GM19023 (cell line): ENCODE results near the gene GGA3.
"Not testable (repeated sequence)": the region's sequence is repeated elsewhere in the genome, so short reads cannot be mapped to it uniquely, and the experiment has no call there.

ENCODE experiments used
- ATAC-seq: cut with Tn5 transposase; IDR thresholded peaks from one replicate; pipeline ENCODE4 v1.9.1; 2021; ENCODE audit warnings: mild to moderate bottlenecking, moderate library complexity; ENCODE audit not compliant: unreplicated experiment

GGA3 gene, protein sequence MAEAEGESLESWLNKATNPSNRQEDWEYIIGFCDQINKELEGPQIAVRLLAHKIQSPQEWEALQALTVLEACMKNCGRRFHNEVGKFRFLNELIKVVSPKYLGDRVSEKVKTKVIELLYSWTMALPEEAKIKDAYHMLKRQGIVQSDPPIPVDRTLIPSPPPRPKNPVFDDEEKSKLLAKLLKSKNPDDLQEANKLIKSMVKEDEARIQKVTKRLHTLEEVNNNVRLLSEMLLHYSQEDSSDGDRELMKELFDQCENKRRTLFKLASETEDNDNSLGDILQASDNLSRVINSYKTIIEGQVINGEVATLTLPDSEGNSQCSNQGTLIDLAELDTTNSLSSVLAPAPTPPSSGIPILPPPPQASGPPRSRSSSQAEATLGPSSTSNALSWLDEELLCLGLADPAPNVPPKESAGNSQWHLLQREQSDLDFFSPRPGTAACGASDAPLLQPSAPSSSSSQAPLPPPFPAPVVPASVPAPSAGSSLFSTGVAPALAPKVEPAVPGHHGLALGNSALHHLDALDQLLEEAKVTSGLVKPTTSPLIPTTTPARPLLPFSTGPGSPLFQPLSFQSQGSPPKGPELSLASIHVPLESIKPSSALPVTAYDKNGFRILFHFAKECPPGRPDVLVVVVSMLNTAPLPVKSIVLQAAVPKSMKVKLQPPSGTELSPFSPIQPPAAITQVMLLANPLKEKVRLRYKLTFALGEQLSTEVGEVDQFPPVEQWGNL

DNA sequence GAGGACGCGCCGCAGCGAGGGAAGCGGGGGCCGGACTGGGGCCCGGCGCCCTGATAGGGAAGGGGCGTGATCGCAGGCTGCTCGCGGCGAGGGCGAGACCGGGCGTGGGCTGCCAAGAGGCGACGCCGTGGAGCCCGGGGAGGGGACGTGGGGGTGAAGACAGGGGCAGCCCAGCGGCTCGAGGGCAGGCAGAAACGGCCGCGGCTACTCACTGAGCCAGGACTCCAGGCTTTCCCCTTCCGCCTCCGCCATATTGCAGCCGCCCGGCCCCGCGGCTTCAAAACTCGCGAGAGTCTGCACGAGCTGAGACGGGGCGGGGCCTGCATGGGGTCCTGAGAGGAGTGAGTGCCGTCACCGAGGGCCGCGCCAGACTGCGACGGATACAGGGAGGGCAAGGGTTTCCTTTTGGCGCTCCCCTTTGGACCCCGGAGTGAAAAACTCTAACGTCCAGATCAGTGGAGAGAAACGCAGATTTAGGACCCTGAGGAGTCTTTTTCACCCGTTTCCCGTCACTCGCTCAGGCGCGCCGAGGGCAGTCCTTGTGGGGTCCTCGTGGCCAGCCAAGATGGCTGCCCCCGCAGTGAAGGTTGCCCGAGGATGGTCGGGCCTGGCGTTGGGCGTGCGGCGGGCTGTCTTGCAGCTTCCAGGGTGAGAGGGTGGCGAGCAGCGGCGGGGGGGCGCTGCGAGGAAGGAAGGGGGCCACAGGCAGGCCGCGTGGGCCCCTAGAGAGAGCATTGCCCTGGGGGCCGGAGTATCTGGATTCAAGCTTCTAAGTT, at the start of gene GGA3, which contains the start of gene MRPS7:
GGA3 (minus strand) TSS at position 271 of the 776 bp plus-strand sequence; CDS start at position 252, 19 bp downstream.
MRPS7 (plus strand) TSS at position 544 of the 776 bp plus-strand sequence; CDS start at position 566, 22 bp downstream.
- ATAC-seq, result peak; percentile 92

DNA sequence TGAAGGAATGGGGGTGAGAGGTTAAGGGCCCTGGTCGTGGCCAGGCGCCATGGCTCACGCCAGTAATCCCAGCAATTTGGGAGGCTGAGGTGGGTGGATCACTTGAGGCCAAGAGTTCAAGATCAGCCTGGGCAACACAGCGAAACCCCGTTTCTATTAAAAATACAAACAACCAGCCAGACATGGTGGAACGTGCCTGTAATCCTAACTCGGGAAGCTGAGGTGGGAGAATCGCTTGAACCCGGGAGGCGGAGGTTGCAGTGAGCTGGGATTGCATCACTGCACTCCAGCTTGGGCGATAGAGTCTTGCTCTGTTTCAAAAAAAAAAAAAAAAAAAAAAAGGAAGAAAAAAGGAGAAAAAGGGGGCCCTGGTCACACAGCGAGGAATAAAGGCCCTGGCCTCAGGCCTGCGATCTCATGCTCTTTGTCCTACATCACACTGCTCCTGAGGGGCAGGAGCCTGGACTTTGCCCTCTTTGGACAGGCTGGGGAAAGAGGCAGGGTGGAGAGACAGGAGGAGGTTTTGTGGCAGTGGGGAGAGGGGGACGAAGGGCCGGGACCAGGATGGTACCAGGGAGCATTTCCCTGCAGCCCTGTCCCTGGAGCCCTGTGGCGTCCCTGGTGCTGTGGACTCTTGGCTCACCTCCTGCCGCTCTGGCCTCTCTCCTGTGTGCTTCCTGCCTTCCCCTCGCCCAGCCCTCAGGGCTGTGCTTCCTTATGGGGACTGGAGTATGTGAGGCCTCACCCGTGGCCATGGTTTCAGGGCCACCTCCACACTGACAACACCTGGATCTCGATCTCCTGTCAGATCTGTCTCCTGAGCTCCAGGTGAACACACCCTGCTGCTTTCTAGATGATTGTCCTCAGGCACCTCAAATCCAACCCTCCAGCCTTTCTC, 47.6 kb upstream of the GGA3 start:
- ATAC-seq, result no peak

DNA sequence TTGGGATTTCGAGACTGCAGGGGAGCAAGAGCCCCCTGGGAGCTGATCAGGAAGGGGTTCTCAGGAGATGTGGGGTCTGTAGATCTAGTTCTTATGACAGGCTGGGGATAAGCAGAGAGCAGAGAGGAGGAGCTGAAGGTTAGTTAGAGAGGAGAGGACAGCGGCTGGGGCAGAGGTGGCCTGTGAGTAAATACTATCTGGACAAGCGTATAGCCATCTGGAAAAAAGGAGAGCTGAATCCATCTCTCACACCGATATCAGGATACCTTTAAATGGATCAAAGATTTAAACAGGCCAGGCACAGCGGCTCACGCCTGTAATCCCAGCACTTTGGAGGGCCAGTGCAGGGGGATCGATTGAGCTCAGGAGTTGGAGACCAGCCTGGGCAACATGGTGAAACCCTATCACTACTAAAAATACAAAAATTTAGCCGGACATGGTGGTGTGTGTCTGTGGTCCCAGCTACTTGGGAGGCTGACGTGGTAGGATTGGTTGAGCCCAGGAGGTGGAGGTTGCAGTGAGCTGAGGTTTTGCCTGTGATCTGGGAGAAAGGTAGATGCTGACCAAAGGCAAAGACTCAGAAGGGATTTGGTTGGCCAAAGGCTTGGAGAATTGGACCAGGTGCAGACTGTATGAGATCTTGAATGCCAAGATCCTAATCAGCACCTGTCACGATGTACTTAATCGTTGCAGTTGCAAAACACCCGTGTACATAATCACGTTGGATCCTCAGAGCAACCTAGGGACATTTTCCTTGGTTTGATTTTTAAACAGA, 46.7 kb upstream of the GGA3 start:
- no peak for ATAC-seq

DNA sequence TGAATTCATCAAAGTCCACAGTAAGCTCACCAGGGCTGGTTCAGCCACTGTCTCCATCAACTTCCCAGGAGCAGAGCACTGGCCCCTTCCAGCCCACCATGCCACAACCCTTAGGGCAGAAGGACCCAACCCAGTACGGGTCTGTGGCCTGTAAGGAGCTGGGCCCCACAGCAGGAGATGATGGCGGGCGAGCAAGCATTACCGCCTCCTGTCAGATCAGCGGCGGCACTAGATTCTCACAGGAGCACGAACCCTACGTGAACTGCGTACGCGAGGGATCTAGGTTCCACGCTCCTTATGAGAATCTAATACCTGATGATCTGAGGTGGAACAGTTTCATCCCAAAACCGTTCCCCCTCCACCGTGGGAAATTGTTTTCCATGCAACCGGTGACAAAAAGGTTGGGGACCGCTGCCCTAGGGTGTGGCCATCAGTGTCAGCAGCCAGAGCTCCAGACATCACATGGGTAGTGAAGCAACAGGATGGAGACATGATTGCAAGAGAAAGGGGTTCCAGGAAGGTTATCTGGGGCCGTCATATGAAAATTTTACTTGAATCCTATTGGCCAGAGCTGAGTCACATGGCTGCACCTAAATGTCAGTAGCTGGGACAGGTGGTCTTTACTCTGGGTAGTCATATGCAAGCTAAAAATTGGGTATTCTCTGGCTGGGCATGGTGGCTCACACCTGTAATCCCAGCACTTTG, 40.2 kb upstream of the GGA3 start:
- no peak for ATAC-seq

DNA sequence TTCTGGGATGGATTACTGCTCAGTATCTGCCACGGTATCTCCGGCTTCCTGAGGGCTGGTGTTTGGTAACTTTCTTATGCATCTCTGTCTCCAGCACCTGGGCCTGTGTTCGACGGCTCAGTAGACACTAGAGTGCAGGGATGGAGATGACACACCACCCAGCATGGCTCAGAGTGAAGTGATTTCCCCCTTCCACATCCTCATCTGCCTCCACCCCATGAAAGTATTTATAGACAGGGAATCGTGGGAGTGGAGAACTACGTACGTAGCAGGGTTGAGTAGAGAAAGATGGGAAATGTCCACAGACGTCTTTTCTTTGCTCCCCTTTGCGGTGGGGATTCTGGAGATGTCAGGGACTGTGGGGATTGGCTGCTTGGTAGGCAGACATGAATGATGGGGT, 39.6 kb upstream of the GGA3 start:
- ATAC-seq, result no peak

DNA sequence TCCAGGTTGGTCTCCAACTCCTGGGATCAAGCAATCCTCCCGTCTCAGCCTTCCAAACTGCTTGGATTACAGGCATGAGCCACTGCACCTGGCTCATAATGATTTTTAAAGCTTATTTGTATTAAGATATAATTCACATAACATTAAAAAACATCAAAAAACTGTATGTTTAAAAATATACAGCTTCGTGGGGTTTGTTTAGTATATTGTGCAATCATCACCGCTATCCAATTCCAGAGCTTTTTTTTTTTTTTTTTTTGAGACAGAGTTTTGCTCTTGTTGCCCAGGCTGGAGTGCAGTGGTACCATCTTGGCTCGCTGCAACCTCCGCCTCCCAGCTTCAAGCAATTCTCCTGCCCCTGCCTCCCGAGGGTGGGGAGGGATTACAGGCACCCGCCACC, 38.9 kb upstream of the GGA3 start:
- ATAC-seq, result no peak

DNA sequence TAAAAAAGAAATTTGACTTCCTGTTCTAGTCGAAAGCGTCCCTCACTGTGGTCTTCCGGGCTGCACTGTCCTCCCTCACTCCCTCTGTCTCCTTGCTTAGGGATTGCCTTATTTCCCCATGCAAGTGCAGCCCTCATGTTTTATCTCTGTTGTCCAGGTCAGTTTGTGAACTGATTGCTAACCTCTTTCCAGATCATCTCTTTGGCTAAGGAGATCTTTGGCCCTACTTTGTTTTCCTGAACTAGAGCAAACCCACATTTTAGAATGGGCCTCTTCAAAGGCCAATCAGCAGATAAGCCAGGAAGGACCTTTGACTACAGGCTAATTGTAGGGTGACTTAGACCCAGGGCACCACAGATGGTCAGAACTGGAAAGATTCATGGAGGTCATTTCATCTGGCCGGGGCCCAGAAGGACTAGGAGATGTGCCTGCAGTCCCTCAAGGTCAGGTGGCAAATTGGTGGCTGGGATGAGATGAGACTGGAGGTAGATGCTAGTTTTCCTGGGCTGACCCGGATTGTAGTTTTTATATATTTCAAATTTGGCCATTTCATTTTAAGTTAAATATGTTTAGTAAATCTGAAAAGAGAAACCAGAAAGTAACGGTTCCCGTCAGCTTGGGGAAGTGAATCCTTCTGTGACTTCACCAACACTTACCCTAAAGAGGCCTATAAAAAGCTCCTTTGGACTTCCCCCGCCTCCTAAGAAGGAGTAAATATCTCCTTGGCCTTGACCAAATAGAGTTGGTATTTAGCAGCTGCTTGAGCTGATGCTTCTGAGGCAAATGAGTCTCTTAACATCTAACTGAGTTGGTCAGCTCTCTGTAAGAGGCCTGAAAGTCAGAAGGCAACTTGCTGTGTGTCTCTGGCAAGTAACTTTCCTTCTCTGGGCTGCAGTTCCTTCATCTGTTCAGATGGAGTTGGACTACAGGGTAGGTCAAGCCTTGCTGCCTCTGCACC, 34.1 kb upstream of the GGA3 start:
- ATAC-seq, result peak; percentile 62

DNA sequence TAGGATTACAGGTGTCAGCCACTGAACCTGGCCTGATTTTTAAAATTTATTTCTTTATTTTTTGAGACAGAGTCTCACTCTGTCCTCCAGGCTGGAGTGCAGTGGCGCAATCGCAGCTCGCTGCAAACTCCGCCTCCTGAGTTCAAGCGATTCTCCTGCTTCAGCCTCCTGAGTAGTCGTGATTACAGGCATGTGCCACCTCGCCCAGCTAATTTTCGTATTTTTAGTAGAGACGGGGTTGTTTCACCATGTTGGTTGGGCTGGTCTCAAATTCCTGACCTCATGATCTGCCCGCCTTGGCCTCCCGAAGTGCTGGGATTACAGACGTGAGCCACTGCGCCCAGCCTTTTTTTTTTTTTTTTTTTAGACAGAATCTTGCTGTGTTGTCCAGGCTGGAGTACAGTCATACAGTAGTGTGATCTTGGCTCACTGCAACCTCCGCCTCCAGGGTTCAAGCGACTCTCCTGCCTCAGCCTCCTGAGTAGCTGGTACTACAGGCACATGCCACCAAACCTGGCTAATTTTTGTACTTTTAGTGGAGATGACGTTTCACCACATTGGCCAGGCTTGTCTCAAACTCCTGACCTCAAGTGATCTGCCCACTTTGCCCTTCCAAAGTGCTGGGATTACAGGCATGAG, 31.5 kb upstream of the GGA3 start:
- not testable (repeated sequence) for ATAC-seq

DNA sequence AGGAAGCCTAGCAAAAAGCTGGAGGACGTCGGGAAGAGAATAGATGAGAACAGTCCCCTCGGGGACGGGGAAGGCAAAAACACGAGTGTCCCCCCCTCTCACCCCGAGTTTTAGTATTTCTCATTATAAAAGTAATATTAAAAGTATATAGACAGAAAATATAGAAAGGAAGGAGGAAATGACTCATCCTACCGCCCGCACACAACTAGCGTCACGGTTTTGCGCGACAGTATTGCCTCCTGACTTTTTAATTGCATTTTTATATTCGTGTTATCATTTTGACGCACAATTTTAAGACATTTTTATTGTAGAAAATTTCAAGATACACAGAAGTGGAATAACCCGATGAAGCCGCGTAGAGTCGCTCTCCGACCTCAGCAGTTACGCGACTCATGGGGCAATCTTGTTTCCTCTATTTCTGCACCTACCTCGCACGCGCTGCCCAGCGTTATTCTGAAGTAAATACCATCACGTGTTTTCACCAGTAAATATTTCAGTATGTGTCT, 28.5 kb upstream of the GGA3 start:
- no peak for ATAC-seq

DNA sequence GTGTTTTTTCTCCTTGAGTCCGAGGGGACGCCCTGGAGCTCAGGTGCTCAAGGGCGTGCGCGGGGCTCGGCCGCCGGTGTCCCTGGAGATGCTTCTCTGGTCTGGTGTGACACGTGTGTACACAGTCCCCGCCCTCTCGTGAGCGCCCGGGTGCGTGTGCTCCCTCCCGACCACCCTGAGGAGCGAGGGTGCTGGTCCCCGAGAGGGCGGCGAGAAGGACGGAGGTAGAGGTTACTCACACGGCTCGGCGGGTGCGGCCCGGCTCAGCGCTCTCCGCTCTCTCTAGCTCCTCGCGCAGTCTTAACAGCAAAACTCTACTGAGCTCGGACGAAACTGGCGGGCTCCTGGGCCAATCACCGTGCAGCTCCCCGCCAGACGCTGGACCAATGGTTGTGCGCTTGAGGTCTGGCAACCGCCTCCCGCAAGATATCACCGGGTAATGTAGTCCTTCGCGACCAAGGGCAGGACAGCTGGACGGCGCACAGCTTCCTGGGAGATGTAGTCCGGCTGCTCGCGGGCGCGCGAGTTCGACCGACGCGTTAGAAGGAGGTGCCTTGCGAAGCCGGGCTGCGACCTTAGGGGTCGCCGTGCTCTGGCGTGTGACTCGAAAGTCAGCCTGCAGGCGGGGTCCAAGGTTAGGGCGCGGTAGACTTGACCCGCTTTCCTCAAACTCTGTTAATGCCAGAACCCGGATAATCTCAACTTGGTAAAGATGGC, 27.9 kb upstream of the GGA3 start, which contains the start of gene SLC25A19:
SLC25A19 (minus strand) TSS at position 319 of the 717 bp plus-strand sequence. CDS start 2,669 bp downstream, outside the sequence.
- peak; percentile 93 for ATAC-seq

DNA sequence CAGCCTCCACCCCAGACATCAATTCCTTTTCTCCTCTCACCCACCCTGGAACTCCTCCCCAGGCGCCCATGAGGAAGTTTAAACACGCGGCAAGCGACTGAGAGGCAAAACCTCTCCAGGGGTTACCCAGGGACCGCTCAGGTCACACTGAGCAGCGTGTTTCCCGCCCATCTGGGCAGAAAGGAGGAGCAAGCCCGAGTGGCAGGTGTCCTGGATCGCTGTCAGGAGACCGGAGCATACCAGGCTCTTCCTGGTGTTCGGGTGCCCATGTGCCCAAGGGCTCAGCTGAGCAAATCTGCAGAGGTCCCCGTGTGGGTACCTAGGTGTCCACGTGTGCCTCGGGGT, 27.3 kb upstream of the GGA3 start:
- peak; percentile 19 for ATAC-seq

DNA sequence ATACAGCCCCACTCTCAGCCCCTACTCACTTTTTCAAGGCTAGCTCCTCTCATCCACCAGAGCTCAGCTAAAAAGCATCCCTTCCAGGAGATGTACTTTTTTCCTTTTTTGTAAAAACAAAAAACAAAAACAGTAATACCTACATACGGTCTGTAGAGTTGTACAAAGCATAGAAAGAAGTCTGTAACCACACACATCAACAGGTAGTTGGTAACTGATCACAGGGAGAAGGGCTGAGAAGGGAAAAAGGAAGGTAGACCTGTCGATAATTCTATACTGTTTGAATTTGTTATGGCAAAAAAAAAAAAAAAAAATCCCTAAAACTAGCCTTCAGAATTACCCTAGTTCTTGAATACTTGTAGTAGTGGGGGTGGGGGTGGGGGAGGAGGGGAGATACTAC, 27.0 kb upstream of the GGA3 start:
- no peak for ATAC-seq

DNA sequence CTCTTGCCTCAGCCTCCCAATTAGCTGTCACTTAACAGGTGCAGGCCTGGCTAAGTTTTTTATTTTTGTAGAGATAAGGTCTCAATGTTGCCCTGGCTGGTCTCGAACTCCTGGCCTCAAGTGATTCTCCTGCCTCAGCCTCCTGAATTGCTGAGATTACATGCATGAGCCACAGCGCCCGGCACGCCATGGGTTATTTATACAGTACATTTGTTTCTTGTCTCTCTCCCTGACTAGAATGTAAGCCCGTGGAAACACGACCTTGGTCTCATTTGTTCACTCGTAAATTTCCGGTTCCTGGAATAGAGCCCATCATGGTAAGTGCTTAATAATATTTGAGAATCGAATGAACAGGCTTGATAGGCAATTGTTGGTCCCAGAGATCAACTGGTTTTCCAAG, 25.8 kb upstream of the GGA3 start:
- ATAC-seq, result no peak

DNA sequence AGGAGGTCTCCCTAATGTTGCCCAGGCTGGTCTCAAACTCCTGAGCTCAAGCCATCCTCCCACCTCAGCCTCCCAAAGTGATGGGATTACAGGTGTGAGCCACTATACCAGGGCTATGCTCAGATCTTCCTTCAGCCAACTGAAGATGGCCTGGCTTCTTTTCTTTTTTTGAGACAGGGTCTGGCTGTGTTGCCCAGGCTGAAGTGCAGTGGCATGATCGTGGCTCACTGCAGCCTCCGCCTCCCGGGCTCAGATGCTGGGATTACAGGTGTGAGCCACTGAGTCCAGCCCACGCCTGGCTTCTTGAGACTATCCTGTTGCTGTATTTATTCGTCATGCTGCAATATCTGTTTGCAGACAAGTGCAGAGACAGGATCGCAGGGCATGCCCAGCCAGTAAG, 23.7 kb upstream of the GGA3 start:
- ATAC-seq, result no peak

DNA sequence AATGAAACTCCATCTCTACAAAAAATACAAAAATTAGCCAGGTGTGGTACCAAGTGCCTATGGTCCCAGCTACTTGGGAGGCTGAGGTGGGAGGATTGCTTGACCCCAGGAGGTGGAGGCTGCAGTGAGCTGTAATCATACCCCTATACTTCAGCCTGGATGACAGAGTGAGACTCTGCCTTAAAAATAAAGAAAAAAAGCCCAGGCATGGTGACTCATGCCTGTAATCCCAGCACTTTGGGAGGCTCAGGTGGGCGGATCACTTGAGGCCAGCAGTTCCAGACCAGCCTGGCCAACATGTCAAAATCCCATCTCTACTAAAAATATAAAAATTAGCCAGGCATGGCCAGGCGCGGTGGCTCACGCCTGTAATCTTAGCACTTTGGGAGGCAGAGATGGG, 18.8 kb upstream of the GGA3 start:
- not testable (repeated sequence) for ATAC-seq

DNA sequence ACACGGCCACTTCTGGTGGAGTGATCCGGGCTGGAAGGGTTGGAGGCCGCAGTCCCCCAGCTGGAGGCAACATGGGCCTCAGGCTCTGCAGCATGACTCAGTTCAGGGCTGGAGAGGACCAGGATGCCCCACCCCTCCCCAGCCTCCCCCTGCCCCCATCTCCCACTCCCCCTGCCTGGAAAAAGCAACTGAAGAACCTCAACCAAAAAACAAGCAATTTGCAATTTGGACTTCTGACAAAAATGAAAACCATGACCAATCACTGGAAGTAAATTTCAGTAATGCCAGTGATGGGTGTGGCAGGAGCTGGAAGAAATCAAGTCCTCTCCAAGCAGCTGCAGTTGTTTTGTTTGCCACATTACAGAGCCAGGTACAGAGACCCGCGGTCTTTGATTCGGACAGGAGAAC, 16.3 kb upstream of the GGA3 start:
- ATAC-seq, result no peak
